ENCODE measurements around the gene PCCA.
"Not testable (repeated sequence)": the region's sequence is repeated elsewhere in the genome, so short reads cannot be mapped to it uniquely, and the experiment has no call there.

The PCCA gene

DNA sequence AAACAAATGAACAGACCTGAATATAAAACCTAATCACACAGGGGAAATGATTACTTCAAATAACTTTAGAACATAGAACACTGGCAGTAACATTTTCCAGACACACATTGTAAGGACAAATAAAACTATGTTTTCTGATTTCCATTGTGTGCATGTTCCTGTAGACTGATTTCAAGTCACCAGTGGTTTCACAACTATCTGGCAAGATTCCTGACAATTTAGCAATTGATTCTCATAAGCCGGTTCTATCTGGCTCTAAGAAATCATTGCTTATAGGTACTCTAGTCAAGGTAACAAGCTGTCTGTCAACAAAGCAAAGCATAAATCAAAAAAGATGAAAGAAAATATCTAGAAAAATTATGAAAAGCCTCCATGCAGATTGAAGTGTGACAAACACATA, 19.6 kb upstream of the PCCA start:
- TF ChIP-seq ARNTL (CRISPR knock-in tag; IDR thresholded peaks at IDR 0.05; ENCODE audit: borderline replicate concordance, low read depth): no peak
- no peak for ATAC-seq

DNA sequence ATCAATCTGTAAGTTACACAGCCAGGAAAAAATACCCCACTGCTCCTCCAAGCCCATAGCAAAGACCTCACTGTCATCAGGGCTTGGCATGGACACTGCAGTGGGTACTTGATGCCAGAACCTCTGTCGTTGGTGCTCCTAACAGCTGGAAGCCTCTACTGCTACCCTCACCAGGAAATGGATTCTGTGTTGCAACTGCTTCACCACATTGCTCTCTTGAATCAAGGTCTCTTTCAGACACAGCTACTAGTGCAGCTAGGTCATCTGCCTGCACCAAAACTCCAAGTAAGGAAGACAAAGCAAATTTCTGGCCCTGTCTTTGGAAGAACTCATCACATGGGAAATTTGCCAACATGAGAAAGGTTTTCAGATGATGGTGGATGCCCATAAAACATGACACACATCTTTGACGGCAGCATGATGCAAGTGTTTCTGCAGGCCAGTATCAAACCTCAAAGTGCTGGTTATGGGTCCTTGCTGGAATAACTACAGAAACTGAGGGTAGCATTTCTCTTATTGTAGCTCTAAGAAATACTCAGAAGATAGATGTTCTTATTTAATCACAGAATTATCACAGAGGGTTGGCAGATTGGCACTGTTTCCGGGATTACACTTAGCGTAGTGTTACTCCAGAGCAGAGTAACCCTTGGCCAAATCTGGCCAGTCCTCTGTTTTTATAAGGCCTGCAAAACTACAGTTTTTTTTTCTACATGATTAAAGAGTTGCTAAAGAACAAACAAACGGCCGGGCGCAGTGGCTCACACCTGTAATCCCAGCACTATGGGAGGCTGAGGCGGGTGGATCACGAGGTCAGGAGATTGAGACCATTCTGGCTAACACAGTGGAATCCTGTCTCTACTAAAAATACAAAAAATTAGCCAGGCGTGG, 12.9 kb upstream of the PCCA start:
- TF ChIP-seq ZNF565 (CRISPR knock-in tag; conservative IDR thresholded peaks at IDR 0.05; ENCODE audit: low read depth): no peak
- TF ChIP-seq ZC3H10 (CRISPR knock-in tag; IDR thresholded peaks at IDR 0.05): no peak
- ATAC-seq: no peak

DNA sequence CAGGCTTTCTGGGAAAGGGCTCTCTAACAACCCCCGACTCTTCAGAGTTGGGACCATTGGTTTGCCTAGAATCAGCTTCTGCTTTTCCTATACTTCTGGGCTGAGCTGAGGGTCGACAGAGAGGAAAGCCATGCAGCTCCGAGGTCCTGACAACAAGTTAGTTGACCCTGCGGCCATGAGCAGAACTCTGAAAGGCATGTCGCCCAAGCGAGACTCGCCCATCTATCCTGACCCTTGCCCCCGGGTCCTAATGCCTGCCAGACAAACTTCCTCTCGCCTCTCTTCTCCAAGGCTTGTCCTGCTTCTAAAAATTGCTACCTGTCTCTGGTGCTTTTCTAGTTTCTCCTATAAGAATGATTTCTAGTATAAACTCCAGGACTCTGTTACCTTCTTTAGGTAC, 9.9 kb upstream of the PCCA start:
- ATAC-seq: not testable (repeated sequence)

- not testable (repeated sequence) for ATAC-seq
These were observed 5.5 kb upstream of the PCCA start for GRCh38 chr13:100083401-100083800.

GRCh38 chr13:100088273-100088643, 635 bp upstream of the PCCA start:
- peak; percentile 36 for ATAC-seq
- TF ChIP-seq ZNF565 (CRISPR knock-in tag; conservative IDR thresholded peaks at IDR 0.05; ENCODE audit: low read depth) (no peak), ZFP30 (CRISPR knock-in tag; IDR thresholded peaks at IDR 0.05) (no peak), ARNTL (CRISPR knock-in tag; IDR thresholded peaks at IDR 0.05; ENCODE audit: borderline replicate concordance, low read depth) (no peak), SNAI2 (CRISPR knock-in tag; IDR thresholded peaks at IDR 0.05) (no peak), GLIS3 (CRISPR knock-in tag; IDR thresholded peaks at IDR 0.05) (no peak), RARB (CRISPR knock-in tag; IDR thresholded peaks at IDR 0.05) (no peak), ZC3H10 (CRISPR knock-in tag; IDR thresholded peaks at IDR 0.05) (no peak), ZNF70 (CRISPR knock-in tag; IDR thresholded peaks at IDR 0.05) (no peak), ISL1 (CRISPR knock-in tag; IDR thresholded peaks at IDR 0.05) (no peak), ZFP3 (CRISPR knock-in tag; IDR thresholded peaks at IDR 0.05) (no peak), TCF4 (CRISPR knock-in tag; IDR thresholded peaks at IDR 0.05; ENCODE audit: borderline replicate concordance) (no peak), POU6F1 (CRISPR knock-in tag; IDR thresholded peaks at IDR 0.05; ENCODE audit: borderline replicate concordance, low read depth) (no peak), CSDC2 (CRISPR knock-in tag; IDR thresholded peaks at IDR 0.05) (no peak), CSRNP3 (CRISPR knock-in tag; IDR thresholded peaks at IDR 0.05) (no peak), CREB5 (CRISPR knock-in tag; IDR thresholded peaks at IDR 0.05; ENCODE audit: low read depth) (no peak), ZNF8 (CRISPR knock-in tag; IDR thresholded peaks at IDR 0.05) (no peak), TOX (CRISPR knock-in tag; IDR thresholded peaks at IDR 0.05; ENCODE audit: borderline replicate concordance) (no peak), BACH2 (CRISPR knock-in tag; IDR thresholded peaks at IDR 0.05; ENCODE audit: borderline replicate concordance) (no peak), ESRRG (CRISPR knock-in tag; IDR thresholded peaks at IDR 0.05) (no peak)
- TF ChIP-seq, protein P1, sequence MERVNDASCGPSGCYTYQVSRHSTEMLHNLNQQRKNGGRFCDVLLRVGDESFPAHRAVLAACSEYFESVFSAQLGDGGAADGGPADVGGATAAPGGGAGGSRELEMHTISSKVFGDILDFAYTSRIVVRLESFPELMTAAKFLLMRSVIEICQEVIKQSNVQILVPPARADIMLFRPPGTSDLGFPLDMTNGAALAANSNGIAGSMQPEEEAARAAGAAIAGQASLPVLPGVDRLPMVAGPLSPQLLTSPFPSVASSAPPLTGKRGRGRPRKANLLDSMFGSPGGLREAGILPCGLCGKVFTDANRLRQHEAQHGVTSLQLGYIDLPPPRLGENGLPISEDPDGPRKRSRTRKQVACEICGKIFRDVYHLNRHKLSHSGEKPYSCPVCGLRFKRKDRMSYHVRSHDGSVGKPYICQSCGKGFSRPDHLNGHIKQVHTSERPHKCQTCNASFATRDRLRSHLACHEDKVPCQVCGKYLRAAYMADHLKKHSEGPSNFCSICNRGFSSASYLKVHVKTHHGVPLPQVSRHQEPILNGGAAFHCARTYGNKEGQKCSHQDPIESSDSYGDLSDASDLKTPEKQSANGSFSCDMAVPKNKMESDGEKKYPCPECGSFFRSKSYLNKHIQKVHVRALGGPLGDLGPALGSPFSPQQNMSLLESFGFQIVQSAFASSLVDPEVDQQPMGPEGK (CRISPR knock-in tag; IDR thresholded peaks at IDR 0.05; ENCODE audit: borderline replicate concordance): no peak

All from SK-N-SH treated with all-trans-retinoic acid at 6 μM for 48 hours (cell line).